ENCODE data around the gene COBLL1.
"Not testable (repeated sequence)": the region's sequence is repeated elsewhere in the genome, so short reads cannot be mapped to it uniquely, and the experiment has no call there.

Gene COBLL1

DNA sequence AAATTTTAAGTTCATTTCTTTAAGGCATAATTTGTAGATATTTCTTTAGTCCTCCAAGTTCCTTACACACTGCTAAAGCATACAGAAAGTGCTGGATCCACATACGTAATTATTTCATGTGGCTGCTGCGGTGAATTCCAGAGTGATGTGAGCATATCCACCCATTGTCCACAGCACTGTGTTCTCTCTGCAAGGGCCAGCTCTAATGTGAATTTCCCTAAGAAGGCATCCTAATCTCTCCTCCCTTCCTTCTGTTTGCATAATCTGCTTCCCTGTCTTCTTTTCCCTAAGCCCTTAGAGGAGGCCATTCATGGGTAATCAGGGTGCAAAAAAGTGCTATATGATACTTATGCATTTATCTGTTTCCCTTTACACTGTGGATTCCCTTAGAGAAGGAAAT is 57.2 kb downstream of the COBLL1 start:
- no peak for DNase-seq

GRCh38 chr2:164782323-164782722 is 59.3 kb downstream of the COBLL1 start:
- no peak for DNase-seq

DNA sequence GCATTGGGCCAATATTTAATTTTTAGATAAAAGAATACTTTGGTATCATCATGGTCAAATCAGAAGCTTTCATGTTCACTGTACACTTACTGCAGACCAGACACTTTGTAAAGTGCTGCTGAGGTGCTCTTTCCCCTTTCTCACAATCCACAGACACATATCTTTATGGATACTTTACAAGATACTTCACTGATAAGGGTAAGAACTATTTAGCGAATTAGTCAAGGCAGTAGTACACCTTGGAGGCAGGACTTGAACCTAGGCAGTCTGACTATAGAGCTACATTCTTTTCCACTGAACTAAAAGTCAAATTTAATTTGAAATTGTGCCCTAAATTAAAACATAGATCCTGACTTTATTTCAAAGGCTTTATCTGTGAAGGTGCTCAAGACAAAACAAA is 60.2 kb downstream of the COBLL1 start:
- DNase-seq: no peak

DNA sequence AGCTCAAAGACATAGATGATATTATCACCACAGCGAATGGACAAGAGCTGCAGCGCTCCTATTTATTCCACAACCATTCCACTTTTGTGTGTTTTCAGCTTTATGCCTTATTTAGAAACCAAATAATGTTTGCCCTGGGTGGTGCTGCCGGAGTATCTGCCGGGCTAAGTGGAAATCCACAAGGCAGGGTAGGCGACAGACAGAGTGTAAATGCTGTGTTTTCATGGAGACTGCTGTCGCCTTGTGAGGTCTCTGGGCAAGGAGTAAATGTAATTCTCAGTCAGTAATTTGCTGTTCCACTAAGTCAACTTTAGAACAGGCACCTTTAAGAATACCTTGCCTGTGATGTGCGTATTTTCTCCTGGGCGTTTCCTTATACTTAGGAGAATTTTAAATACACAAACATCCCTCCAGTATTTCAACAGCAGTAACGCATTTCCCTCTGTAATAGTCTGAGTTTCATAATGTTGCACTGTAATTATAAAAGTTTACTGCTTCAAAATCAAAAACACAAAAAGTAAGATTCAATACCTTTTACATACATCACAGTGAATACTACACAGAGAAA is 60.9 kb downstream of the COBLL1 start:
- no peak for DNase-seq

DNA sequence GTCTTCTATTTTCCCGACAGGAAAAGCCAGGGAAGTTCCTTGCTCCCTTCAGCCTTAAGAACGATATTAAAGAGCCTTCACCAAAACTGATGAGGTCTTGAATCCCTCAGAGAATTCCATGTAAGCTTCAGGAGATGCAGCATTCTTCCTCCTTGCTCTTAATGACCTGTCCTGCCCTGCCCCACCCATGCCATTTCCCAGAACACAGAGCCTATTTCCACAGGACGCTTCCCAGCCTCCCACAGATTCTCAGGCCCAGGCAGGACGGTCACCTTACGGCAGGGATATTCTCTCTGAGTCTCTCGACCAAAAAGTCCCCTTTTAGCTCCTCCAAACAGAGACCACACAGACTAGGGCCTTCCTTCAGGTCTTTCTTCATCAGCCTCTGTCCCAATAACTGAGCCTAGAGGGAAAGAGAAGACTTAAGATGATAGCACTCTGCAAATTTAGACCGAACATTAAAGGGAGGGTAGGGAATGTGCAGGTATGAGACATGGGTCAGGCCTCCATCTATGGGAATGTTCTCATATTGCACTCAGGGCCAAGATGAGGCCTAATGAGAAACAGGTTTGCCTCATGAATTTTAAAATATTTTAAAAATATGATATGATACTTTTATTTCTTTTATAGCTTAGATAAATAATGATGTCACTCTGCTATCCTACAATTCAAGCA is 62.1 kb downstream of the COBLL1 start:
- DNase-seq: no peak

GRCh38 chr2:164778723-164779122 is 62.9 kb downstream of the COBLL1 start:
- DNase-seq: no peak

DNA sequence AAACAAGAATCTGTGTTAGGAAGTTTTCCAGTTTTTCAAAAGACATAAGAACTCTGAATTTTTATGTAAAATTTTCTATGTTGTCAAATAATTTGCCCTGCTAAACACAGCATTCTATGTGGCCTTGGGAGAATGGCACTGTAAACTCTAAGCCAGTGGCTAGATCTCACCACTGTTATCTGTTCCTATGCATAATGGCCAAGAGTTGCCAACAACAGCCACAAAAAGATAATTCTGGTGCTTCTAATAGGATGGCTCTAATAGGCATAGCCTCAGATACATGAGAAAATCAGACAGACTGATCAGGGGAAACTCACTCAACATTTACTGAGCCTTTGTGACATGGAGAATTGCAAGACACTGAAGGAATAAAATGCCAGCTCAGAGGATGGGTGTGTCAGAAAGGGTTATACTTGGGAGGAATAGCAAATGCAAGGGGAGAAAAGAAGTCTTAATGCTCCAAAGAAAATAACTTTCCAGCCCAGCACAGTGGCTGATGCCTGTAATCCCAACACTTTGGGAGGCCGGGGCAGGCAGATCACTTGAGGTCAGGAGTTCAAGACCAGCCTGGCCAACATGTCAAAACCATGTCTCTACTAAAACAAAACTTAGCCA is 63.7 kb downstream of the COBLL1 start:
- DNase-seq: no peak

GRCh38 chr2:164773635-164774034 is 68.0 kb downstream of the COBLL1 start:
- DNase-seq: no peak

GRCh38 chr2:164773091-164773490 is 68.5 kb downstream of the COBLL1 start:
- no peak for DNase-seq

DNA sequence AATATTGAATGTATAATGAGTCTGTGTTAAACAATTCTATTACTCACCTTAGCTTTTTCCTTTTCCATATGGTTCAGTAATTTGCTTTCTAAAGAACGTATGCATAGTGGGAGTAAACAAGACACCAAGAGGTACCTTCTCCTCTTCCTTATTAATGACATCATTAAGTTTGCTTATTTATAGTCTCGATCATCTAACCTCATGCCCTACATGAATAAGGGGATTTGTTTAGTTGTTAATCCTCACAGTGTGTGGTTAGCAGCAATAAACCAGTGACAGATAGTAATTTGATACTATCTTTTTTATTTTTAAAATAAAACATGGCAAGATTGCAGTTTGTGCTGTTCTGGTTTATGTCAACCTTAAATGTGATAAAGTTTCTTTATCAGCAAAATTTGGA is 69.7 kb downstream of the COBLL1 start:
- no peak for DNase-seq

DNA sequence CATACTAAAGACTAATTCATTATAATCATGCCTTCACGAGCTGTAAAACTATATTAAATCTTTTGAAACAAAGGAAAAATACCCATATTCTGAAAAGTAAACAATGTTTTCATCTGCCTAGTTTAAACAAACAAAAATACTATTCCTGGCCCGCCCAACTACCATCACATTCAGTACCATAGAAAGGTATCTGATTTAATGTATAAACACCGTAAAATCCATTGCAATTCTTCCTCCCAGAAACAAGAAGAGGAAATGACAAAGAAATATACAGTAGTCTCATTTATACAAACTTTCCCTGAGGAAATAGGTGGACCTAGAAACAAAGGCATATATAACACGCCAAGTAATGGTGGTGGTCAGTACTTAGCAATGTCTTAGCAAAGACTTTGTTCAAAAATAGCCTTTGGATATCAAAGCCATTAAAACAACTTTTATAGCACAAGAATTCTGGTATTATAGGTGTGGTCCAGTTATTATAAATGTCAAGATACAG is 71.2 kb downstream of the COBLL1 start:
- no peak for DNase-seq

DNA sequence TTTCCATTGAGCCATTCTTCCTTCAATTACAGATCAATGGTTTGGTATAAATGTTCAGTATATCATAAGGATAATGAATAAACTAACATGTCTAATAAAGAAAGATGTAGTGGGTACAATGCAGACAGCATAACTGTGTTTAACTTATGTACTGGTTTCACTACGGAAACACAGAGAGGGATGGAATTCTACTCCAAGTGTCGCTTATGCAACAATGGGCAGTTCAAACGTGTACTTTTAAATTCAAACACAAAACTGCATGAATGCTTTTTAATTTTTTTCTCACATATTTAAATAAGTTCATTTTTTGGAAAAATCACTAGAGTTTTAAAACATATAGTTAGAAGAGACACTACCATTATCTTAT is 74.7 kb downstream of the COBLL1 start:
- no peak for DNase-seq

GRCh38 chr2:164766216-164766953 is 75.2 kb downstream of the COBLL1 start:
- DNase-seq: no peak

- DNase-seq: no peak
These were observed 76.6 kb downstream of the COBLL1 start for GRCh38 chr2:164764996-164765395.

DNA sequence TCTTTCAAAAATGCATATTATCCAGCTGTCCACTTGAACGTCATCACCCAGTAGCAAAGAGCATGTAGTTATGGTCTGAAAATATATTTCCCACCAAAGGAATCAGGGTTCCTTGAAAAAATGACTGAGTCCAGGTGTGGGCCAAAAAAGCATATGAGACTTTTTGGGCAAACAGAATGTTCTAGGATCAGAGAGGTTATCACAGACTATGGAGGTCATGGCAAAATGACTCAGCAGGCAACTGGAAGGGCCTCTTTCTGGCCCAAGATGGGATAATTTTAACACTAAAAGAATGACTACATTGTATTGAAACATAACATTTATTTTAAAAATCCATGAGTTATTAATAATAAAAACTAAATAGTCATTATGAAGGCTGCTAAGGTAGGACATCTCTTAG is 77.1 kb downstream of the COBLL1 start:
- DNase-seq: no peak

DNA sequence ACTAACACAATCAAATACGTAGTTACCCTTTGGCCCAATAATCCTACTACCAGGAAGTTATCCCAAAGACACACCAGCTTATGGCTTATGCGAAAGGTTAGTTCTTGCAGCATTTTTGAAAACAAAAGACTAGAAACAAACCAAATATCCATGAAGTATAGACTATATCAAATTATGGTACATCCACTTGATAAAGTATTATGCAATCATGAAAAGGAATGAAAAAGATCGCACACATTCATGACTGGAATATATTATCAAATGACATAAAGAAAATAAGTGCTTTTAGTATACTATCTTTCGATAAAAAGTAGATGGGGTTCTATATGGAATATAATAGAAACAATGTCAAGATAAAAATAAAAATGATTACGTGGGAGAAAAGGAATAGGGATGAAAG is 78.2 kb downstream of the COBLL1 start:
- no peak for DNase-seq

DNA sequence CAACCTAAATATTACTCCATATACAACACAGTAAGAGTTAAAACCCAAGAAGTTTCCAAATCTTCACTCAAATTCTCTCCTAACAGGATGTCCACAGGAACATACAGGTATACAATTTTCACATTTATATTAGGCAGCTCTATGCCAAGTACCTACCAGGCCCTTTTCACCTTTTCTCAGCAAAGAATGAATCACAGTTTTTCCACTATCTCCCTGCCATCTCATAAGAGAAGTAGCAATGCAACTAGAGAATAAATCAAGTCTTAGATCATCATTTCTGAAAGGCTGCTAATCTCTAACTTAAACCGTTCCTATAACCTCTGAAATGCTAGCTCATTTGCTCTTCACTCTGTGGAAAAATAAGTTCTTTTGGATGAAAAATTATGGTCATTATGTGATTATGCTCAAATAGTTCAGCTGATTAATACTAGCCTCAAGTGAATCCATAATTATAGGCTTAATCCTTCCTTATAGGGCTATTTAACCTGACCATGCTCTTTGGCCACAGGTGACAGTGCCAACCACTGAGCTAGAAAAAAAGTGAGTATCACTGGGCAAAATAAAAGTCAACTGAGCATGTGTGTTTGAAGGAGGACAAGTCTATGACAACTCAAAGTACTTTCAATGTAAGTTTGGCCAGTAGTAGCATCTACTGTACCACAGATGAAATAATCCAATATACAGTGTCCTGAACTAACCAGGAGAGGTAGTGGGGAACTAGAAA is 79.7 kb downstream of the COBLL1 start:
- DNase-seq: no peak

DNA sequence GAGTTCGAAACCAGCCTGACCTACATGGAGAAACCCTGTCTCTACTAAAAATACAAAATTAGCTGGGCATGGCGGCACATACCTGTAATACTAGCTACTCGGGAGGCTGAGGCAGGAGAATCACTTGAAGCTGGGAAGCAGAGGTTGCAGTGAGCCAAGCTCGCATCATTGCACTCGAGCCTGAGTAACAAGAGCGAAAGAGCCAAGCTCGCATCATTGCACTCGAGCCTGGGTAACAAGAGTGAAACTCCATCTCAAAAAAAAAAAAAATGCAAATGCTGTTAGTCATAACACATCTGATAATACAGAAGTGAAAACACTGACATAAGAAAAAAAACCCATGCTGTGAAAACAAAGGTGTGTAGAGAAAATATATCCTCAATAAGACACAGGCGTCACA is 80.4 kb downstream of the COBLL1 start:
- DNase-seq: not testable (repeated sequence)

- DNase-seq: no peak
These were observed 81.4 kb downstream of the COBLL1 start for GRCh38 chr2:164760179-164760578.

DNA sequence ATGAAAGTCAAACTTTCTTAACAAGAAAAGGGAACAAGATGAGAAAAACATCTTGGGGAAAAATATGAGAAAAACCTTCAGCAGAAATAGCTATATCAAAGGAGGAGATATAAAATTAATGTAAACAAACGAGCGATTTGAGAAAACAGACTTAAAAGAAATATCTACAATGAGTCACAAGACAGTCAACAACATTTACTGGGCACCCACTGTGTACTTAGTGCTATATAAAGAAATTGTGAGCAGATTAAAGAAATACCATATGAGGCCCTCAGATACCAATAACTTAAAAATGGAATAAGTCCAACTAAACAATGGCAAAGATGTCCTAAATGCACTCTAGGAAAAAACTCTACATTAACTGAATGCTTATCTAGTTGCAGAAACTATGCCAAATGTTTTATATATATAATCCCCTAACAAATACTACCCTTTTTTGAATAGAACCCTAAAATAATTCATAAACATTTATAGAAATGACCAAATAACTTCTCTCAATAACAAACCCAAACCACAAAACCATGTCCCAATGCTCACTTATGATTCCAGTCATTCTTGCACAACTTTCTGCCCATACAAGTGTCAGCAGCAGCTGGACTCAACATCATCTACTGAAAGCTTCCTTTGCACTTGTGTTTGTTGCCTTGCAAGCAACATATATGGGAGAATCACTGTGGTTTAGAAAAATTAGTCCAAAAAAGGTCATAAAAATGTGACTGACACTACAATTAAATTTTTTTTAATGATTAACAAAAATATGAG is 83.5 kb downstream of the COBLL1 start:
- no peak for DNase-seq

DNA sequence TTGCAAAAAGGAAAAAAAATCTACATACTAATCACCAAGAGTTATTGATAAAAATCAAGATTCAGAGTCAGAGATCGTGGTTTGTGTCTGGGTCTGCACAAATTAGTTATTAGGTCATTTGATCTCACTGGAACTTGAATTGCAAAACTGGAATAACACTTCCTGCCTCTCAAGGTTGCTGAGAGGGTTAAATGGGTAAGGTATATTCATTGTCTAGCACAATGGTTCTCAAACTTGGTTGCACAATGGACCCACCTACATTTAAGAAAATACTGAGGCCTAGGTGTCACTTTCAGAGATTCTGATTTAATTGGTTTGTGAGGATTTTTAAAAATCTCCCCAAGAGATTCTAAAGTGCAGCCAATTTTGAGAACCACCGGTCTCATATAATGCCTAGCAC is 84.8 kb downstream of the COBLL1 start:
- no peak for DNase-seq

GRCh38 chr2:164755952-164756351 is 85.7 kb downstream of the COBLL1 start:
- DNase-seq: no peak

Data from activated CD4-positive, alpha-beta T cell treated with anti-CD3 and anti-CD28 coated beads for 4 hours (primary cell).